Loucy (cell line): ENCODE results near the gene BSN.

Experiments
- CTCF ChIP-seq: fragments of 200-600 bp; sonication (generic); conservative IDR thresholded peaks from 2 replicates; pipeline ENCODE4 v1.5.1; 2014; ENCODE audit warnings: mild to moderate bottlenecking, antibody characterized with exemption, low read length
- EZH2phosphoT487 ChIP-seq: fragments of 200-600 bp; IDR thresholded peaks from 2 replicates; pipeline ENCODE4 v1.6.1; 2018; ENCODE audit warnings: antibody characterized with exemption, mild to moderate bottlenecking, moderate library complexity, borderline replicate concordance

DNA sequence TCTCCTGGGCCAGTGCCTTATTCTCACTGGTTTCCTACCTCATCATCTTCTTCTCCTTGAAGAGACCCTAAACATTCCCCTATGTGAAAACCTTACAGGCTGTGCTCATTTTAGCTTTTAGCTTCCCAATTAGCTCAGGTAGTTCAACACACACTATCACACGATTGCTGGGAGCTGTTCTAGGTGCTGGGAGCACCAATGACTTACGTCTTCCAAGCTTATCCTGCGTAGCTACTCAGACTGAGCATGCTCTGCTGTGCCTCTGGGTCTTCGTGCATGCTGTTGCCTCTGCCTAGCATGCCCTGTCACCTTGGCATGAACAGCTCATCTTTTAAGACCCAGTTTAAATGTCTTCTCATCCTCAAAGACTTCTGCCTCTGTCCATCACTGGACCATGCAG, 64.1 kb downstream of the BSN start:
- TF ChIP-seq CTCF = no peak
- TF ChIP-seq EZH2phosphoT487 = no peak
